OCI-M2 (cell line): ENCODE results near the gene HS6ST2.
"Not testable (repeated sequence)": the region's sequence is repeated elsewhere in the genome, so short reads cannot be mapped to it uniquely, and the experiment has no call there.

Experiments used
- DNase-seq: peaks from one replicate; lab custom pipeline; 2025; ENCODE audit not compliant: unreplicated experiment; lab: John Stamatoyannopoulos, UW

HS6ST2 gene

DNA sequence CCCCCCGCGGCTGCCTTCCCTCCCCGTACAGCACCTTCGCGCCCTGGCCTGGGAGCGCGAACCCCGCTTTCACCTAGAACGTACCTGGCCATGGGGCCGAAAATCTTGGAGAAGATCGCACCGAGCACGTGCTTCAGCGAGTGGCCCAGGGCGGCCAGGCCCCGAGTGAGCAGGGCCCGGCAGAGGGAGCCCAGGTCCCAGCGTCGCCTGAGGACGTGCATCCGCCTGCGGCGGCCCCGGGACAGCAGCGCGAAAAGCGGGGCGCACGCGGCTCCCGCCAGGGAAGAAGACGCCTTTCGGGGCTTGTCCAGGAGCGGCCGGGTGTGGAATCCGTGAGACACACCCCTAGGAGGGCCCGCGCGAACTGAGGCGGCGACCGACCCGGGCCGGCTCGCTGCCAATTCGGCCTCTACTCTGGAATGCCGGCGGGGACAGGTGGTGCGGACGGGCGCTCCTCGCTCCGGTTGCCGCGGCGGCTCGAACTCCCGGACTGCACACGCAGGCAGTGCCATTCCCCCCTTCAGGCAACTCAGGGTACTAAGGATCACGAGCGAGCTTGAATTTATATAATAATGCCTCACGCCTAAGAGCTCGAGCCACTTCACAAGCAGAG, at the start of gene HS6ST2:
HS6ST2 (minus strand) TSS at position 539 of the 613 bp plus-strand sequence.
- DNase-seq: no peak

DNA sequence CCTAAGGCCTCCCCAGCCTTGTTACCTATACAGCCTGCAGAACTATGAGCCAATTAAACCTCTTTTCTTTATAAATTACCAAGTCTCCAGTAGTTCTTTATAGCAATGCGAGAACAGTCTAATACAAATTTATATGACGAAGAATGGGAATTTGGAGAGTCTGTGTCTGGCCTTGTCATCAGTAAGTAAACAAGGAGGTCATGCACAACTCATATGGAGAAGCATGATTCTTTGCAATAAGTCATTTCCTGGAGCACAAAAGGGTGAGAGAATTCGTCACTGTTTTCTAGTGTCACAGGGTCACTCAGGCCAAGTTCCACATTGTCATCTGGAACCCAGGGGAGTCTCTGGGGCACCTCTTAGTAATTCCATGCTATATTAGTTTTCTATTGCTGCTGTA, 49.0 kb upstream of the HS6ST2 start:
- DNase-seq: no peak

DNA sequence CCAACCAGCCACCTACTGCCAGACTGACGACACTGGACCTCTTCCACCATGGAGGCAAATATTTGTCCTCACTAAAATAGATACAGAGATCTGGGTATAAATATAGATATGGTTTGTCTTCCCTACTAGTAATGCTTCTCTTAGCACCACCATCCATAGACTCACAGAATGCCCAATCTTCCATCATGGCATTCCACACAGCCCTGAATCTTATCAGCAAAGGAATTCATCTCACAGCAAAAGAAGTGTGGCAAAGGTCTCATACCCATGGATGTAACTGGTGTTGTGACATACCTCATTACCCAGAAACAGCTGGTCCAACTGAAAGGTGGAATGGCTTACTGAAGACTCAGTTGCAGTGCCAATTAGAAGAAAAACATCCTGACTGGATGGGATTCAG, 47.2 kb upstream of the HS6ST2 start:
- DNase-seq: no peak

DNA sequence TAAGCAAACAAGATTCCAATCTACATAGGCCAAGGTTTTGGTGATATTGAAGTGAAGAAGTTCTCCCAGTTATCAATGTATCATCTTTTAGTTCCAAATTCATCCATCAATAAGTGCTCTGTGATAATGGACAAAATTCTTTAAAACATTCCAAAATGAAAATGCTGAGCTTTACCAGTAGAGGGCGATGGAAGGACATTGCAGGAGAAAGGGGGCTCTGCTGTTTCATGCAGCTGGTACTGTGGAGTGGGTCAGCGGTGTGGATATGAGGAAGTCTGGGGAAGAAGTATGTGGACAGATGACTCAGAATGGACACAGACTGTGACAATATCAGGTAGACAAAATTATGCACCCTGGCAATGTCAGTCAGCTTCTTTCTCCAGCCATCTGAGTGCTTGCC, 46.6 kb upstream of the HS6ST2 start:
- no peak for DNase-seq

DNA sequence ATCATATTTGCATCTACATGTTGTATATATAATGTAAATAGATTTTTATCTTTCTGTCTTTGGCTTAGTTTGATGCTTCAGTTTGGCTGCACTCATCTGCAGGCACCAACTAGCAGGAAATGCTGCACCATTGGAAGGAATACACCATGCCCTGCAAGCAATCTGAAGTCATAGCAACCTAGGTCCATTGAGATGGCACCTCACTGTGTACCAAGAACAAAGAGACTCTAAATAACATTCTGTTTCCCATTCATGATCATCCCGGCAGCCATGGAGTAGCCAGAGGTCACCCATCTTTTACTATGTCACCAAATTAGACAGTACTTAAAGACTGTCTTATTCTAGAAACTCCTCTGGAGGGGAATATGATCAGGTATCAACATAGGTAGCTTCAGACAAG, 40.8 kb upstream of the HS6ST2 start:
- no peak for DNase-seq

DNA sequence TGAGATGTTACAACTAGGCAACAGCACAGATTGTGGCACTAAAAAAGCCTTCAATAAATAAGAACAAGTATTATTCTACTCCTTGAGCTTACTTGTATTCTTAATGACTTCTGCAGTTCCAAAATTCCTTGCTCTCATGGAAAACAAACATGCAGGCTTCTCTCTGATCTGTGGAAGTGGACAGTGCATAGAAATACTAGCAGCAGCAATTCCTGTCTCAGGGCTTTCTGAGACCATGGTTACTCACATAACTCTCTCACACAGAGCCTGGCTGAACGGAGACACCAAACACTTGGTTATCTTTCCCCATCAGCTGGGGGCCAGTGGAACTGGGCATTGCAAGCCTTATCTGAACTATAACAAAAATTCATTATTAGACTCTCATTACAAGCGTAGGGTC, 32.4 kb upstream of the HS6ST2 start:
- DNase-seq: no peak

DNA sequence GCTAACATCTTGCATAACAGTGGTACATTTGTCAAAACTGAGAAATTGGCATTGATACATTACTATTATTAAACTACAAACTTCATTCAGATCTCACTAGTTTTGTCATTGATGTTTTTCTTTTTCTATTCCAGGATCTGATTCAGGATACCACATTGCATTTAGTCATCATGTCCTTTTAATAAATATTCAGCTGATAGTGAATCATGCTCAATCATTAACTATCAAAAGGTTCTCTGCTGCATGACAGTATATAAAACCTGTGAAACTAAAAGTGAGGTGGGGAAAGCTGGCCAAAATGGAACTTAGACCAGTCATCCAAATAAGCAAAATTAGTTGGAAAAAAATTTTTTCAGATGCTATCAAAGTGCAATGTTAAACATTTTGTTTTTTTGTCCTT, 28.1 kb upstream of the HS6ST2 start:
- no peak for DNase-seq

DNA sequence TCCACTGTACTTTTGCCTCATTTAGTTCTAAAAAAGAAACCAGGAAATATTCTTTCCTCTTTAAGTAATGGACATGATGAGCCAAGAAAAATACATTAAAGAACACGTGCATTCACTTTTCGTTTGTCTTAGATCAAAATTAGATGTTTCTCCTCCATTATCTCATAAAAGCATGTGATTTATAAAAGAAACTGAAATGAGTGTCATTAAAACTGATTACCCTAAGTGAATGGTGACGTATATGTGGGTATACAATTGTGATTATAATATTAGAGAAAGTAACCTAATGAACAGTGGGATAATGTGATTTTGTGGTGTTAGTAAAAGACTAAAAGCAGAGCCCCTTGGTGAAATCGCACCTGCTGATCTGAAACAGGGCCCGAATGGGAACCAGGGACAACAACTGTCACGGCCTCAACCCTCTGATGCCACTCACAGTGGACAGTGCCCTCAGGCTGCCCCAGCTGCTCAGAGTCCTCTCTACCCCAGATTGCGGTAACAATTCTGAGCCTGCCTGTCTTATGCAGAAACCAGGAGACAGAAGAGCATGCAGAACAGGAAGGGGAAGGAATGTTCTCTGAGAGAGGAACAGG, 25.7 kb upstream of the HS6ST2 start:
- DNase-seq: no peak

DNA sequence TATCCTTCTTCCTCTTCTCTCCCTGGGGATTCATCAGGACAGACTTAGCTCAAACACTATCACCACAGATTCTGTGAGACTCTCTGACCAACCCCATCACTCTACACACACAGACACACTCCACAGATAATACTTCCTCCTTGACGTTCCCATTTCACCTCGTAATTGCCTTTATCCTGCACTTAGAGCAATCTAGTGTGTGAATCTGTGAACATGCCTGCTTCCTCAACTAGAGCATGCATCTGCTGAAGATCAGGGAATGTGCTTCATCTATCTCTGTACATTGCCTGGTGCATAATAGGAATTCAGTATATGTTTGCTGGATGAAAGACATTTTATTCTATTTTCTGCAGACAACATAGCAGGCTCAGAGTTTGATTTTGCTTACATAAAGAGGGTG, 25.1 kb upstream of the HS6ST2 start:
- no peak for DNase-seq

DNA sequence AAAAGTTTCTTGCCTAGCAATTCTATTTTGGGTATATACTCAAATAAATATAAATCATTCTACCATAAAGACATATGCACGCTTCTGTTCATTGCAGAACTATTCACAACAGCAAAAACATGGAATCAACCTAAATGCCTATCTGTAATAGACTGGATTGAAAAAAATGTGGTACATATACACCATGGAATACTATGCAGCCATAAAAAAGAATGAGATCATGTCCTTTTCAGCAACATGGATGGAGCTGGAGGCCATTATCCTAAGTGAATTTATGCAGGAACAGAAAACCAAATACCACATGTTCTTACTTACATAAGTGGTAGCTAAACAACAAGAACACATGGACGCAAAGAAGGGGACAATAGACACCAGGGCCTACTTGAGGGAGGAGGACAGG, 21.6 kb upstream of the HS6ST2 start:
- DNase-seq: not testable (repeated sequence)

DNA sequence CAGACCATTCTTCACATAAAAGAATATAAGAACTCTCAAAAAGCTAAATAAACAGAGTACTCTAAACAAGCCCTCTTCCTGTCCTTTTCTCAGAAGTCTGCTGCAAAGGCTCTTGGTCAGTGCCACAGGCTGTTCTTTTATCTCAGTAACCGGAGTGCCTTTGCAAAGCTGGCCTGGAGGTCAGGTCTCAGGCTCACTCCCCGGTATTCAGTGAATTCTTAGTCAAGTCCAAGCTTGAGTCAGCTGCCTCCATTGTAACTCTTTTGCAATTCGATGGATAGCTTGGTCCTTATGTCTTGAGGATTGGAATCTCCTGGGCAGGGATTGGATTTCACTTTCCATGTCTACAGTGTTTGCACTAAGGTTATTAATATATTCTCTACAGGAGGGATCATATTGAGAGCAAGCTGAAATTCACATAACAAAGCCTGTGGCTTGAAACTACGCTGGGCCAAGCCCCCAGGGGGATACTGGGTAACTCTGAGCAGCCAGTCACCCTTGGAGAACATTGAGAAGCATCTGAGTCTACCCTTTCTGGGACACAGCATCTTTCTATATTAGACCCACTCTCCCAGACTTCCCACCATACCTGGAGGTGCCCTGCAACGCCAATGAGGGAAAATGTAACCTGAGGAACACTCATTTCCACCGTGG, 10.0 kb upstream of the HS6ST2 start:
- DNase-seq: no peak

DNA sequence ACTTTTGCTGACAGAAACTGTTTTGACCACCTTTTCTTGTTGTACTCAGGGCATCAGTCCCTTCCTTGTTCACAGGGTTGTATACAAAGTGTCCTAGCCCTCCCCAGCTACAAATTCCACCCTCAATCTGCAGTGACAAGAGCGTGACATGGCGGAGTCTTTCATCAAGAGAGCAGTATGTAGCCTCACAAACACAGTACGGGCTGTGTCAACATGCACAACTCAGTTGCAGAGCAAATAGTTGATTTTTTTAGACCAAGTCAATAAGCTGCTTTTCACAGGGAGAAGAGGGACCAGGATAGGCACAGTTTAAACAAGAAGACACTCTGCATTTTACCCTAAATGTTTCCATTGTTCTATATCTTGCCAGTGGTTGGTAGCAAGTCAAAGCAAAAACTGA, 8.6 kb upstream of the HS6ST2 start:
- DNase-seq: no peak

DNA sequence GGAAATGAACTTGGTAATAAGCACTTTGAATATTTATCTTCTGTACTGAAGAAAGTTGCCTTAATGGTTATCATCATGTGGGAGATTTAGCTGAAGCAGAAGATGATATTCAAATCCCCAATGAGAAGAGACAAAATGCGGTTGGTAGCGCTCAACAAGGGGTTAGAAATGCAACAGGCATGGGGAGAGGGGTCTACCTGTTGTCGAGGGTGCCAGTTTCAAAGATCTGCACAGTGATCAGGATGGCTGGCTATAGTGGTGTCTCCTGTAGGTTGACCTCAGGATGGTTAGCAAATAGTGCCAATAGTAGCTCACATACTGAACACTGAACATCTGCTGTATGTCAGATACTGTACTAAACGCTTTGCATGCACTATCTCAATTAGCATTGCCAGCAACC, 7.0 kb upstream of the HS6ST2 start:
- no peak for DNase-seq

DNA sequence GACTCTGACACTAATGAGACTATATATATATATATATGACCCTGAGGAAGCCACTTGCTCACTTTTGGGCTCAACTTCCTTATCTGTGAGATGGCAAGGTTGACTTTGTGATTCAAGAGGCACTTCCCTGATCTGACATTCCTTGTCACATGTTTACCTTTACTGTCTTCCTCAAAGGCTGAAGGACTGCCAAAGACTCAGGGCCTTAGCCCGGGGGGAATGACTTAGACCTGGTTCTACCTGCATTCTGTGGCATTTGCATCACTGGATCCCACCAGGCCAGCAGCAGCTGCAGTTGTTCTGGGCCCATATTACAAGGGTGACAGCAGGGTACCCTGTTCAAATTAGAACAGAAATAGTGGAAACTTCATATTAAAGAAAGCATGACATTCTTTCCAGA, 3.1 kb upstream of the HS6ST2 start:
- no peak for DNase-seq

DNA sequence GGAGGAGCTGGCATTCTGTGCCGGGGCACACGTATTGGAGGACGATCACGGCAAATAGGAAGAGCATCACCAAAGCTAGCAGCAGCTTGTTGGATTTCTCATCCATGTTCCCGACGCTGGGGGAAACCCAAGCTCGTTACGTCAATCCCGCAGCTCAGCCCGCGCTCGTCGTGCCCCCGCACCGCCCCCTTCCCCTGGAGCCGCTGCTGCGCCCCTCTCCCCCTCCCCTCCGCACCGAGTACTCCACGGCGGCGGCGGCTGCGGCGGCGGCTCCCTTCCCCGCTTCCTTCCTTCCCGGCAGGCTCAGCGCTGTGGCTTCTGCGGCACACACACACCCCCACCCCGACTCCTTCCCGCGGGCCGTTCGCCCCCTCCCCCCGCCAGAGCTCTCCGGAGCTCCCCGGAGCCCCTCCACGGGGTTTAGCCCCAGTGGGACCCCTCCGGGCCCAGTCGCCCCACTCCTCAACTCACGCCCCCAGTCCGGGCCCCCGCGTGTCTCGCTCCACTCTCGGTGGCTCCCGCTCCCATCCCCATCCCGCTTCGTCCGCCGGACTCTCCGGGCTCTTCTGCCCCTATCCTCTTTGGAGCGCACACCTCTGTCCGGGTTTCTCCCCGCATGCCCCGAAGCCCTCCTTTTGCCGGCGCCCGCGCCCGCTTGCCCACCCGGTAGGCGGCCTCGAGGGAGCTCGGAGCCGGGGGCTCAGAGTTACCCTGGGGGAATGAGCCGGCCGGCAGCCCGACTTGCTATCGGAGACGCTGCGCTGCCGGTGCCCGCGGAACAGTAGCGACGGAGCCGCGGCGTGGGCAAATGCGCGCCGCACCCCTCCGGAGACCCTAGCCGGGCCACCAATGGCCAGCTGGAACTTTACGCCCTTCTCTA, 978 bp downstream of the HS6ST2 start:
- no peak for DNase-seq

DNA sequence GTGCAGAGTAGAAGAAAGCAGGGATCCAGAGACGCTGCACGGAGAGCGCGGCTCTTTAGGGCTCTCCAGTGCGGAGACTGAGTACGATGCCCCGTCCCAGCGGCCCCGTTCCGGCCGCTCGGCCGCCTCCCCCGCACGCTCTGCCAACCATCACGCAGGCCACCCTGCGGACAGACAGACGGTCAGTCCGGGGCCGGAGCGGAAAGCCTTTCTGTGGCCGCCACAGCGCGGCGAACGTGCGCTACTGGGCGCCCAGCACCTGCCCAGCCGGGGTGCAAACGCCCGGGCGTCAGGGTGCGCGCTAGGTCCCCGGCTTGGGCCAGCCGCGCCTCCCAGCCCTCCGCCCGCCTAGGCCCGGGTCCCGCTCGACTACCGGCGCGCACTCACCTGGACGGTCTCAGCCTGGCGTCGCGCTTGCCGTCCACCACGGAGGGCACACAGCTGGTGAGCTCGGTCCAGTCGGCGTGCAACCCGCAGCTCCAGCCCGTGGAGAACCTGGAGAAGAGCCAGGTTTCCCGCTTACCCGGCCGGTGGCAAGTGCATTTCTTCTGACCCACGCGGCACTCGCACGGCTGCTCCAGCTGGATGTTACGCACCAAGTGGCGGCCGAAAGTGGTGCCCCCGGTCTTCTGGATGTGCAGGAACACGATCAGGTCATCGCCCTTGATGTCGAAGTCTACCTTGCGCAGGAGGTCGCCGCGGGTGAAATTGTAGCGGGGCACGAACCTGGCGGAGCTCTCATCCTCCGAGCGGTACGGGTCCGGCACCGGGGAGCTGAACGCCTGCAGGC, 1.8 kb downstream of the HS6ST2 start:
- no peak for DNase-seq

DNA sequence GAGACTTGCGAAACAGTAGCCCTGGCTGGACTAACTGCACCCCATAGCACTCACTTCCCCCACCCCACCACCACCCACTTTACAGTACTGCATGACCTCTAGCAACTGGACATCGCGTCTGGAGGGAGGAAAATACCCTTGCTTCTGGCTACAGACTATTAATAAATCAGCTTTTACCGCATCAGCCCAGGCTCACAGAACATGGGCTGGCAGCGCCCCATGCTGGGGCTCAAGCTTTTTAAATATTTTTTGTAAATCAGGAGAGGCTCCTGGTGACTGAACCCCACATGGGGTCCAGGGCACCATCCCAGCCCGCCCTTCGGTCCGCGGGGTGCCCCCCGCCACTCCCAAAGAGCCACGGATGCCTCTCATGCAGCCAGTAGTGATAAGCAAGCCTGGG, 2.7 kb downstream of the HS6ST2 start:
- no peak for DNase-seq

DNA sequence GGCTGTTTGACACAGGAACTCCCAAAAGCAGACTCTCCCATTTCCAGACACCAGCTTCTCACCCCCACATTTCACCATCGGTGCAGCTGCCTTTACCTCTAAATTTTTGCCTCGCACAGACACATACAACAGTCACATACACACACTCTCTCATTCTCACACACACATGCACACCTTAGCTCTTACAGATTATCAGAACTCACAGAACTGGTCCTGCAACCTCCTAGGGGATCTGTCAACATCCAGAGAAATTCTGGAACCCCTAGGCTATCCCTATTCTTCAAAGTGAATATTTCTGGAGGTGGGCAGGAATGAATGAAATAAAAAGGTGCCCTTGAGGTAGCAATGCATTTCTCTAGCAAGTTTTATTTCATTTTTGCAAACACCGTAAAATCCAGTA, 4.1 kb downstream of the HS6ST2 start:
- DNase-seq: no peak

DNA sequence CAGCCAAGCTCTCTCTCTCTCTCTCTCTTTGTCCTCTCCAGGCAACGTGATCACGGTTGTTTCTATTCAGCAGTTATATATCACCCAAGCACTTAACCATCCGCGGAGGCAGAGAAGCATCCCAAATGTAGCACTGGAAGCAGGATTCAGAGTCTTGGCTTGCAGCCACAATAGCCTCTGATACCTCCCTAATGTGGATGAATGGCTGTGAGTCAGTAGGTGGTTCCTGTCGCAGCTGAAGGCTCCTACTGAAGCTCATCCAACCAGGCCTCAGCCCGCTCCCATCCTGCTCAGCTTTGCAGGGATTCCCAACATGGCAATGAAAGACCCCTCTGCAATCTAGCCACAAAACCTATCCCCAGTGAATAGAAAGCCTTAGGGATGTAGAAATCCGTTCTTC, 5.1 kb downstream of the HS6ST2 start:
- DNase-seq: no peak

DNA sequence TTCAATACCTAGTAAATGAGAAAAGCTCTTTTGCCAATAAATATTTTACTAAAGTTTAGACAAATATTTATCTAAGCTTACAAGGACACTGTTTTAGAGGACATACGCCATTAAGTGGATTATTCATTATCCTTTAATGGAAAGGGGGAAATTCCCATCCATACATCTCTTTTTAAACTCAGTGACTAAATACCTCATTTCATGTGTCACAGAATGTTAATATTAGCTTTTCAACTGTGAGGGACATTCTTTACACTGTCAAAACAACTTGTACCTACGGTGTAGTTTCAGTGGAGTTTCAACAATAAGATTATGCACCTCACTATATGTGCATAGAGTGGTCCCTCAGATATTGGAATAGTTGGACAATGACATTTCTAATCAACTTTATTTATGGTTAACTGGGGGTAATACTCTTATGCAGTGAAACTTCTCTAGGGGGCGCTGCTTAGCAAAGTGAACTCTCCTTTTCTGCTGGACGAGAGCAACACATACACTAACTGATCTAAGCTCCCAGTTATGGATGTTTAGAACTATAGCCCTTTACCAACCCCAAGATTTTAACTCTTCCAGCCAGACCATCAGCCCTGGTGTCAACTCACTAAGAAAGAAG, 9.7 kb downstream of the HS6ST2 start:
- no peak for DNase-seq
